Ovary (tissue), 9 donors: ENCODE measurements around the gene CTNNBIP1. TPM values are rescaled to one million over a fixed set of nuclear protein-coding genes. Genes with fewer than 3 reads are reported as not detected.

Experiments used
- DNase-seq, 5 donors: peaks; one replicate each; pipeline ENCODE4 v3.0.0-alpha.2; 2019 to 2020
- H3K27ac ChIP-seq, 2 donors: fragments of 200-600 bp; one replicate each; pipeline versions ENCODE4 v1.5.1 to v1.8.0; 2019 to 2022
- H3K27me3 ChIP-seq: fragments of 200-600 bp; one replicate; pipeline ENCODE4 v1.8.0; 2022
- H3K36me3 ChIP-seq: fragments of 200-600 bp; sonication (generic); one replicate; pipeline ENCODE4 v1.5.1; 2019
- H3K4me1 ChIP-seq: one replicate; pipeline ENCODE4 v1.8.1; 2013; ENCODE audit warnings: mild to moderate bottlenecking, moderate library complexity; ENCODE audit not compliant: insufficient read depth
- H3K4me3 ChIP-seq: fragments of 200-600 bp; sonication (generic); one replicate; pipeline ENCODE4 v1.5.1; 2017
- H3K9me3 ChIP-seq, 2 donors: fragments of 200-600 bp in 1 of 2; sonication (generic) in 1 of 2; one replicate each; pipeline versions ENCODE4 v1.5.1 to v1.8.1; 2013 to 2019; ENCODE audit warnings: mild to moderate bottlenecking in 1 of 2, moderate library complexity in 1 of 2
- CTCF ChIP-seq, 3 donors: fragments of 450-650 bp in 2 of 3; fragments of 200-600 bp in 1 of 3; IDR thresholded peaks; one replicate each; pipeline versions ENCODE4 v1.5.1 to v1.8.0; 2016 to 2022; ENCODE audit warnings: antibody characterized with exemption in 3 of 3, mild to moderate bottlenecking in 1 of 3
- EP300 ChIP-seq: sonication (generic); formaldehyde crosslinking; IDR thresholded peaks from one replicate; pipeline ENCODE4 v1.6.1; 2017; ENCODE audit warnings: antibody characterized with exemption
- POLR2A ChIP-seq: fragments of 450-650 bp; IDR thresholded peaks from one replicate; pipeline ENCODE4 v1.6.1; 2017; ENCODE audit warnings: antibody characterized with exemption, mild to moderate bottlenecking, moderate library complexity
- WGBS, 3 donors: extraction: QIAGEN DNeasy Blood & Tissue Kit in 1 of 3; methylation state at CpG; one replicate each; pipeline versions ENCODE4 v1.1.5 to v1.1.7; 2013 to 2017; 5-methylcytosine and 5-hydroxymethylcytosine counted together
- intact Hi-C, 4 donors: fragments of 100-400 bp; cut with DNase I; formaldehyde crosslinking; loops; one replicate each; pipeline versions ENCODE4 v1.11.0 to v1.15.1; 2022 to 2023
- polyA plus RNA-seq, 2 donors: library from polyadenylated mRNA; stranded (reverse); fragments of 200-250 nt in 1 of 2; fragments of 350-450 nt in 1 of 2; fragmentation: Illumina TruSeq in 1 of 2; extraction: RNeasy Lipid Tissue Mini Kit (QIAGEN cat#74804) in 1 of 2; gene quantifications; one replicate each; pipeline ENCODE4 v1.2.3, GENCODE V29; 2013 to 2014
- total RNA-seq, 7 donors: library from RNA; depleted of rRNA in 2 of 7; stranded (reverse); fragments of >200 nt in 2 of 7; fragmentation: NEBNext Ultra II Directional in 3 of 7; extraction: Animal tissue kit (Norgen Biotek cat#: 25700) in 3 of 7; gene quantifications; one replicate each; pipeline versions ENCODE4 v1.1.0 to v1.2.4, GENCODE V29; 2016 to 2023
- donor health status: DM: no; HTN: no; CAD: no; lungs with moderate emphysema.
- donor health status: DM: no; HTN: no; CAD: no.
- donor health status: Bipolar disorder and iron deficiency.
- donor health status: DM: yes; HTN: yes; CAD: no.
- donor health status: DM: no; HTN: no; CAD: no.
- donor health status: DM: yes; HTN: yes; CAD: no.

The CTNNBIP1 gene
- total and polyA plus RNA-seq, 9 donors, result 10.4 to 28.5 (median 20.7) TPM

- intact Hi-C loops, result loop anchor here in 3 of 4 donors (5.0 to 10.0 kb wide), 3 partner anchors 68 to 550 kb away; partner anchors contain the start of genes LZIC (in 1 of the 3) and NMNAT1 (in 1 of the 3)
- no peaks in the 10 kb centered on the region for H3K9me3 ChIP-seq
- 61 to 78% (median 71%) methylated on average over 3 of the region's 3 CpGs for WGBS, 3 donors
- DNase-seq, result no peak
- TF ChIP-seq CTCF (IDR thresholded peaks at IDR 0.05) (no peak), EP300 (no peak), POLR2A (no peak)
- H3K27me3 ChIP-seq, result no peaks in the 10 kb centered on the region
- no peaks in the 10 kb centered on the region for H3K36me3 ChIP-seq
- no peak overlapping the region for H3K4me3 ChIP-seq
- H3K27ac ChIP-seq, result no peak overlapping the region
- H3K4me1 ChIP-seq, result peaks cover 3% of the 10 kb centered on the region
Measured at GRCh38 chr1:9874412-9874811, 35.7 kb downstream of the CTNNBIP1 start.

- no peaks in the 10 kb centered on the region for H3K36me3 ChIP-seq
- TF ChIP-seq CTCF (IDR thresholded peaks at IDR 0.05), result no peak
- no peak for TF ChIP-seq EP300
- TF ChIP-seq POLR2A, result no peak
- 94 to 95% (median 94%) methylated on average over 5 of the region's 5 CpGs for WGBS, 3 donors
- H3K27me3 ChIP-seq, result no peaks in the 10 kb centered on the region
- H3K4me3 ChIP-seq, result no peak overlapping the region
- intact Hi-C loops, result loop anchor here in 3 of 4 donors (5.0 to 10.0 kb wide), 3 partner anchors 68 to 551 kb away; partner anchors contain the start of genes LZIC (in 1 of the 3) and NMNAT1 (in 1 of the 3)
- H3K9me3 ChIP-seq, result no peaks in the 10 kb centered on the region
- H3K4me1 ChIP-seq, result peaks cover 3% of the 10 kb centered on the region
- H3K27ac ChIP-seq, result no peak overlapping the region
- DNase-seq, result no peak
Measured at GRCh38 chr1:9873992-9874391, 36.1 kb downstream of the CTNNBIP1 start.

- intact Hi-C loops, result loop anchor here in 3 of 4 donors (5.0 to 10.0 kb wide), 3 partner anchors 69 to 551 kb away; partner anchors contain the start of genes LZIC (in 1 of the 3) and NMNAT1 (in 1 of the 3)
- WGBS, 3 donors, result 90 to 93% (median 92%) methylated on average over 5 of the region's 5 CpGs
Measured at GRCh38 chr1:9873385-9873784, 36.7 kb downstream of the CTNNBIP1 start.

GRCh38 chr1:9872430-9873165 lies 37.5 kb downstream of the CTNNBIP1 start:
- no peak overlapping the region for H3K4me3 ChIP-seq
- no peaks in the 10 kb centered on the region for H3K9me3 ChIP-seq
- peaks cover 3% of the 10 kb centered on the region for H3K4me1 ChIP-seq
- H3K36me3 ChIP-seq, result no peaks in the 10 kb centered on the region
- TF ChIP-seq EP300 (no peak), POLR2A (no peak), CTCF (IDR thresholded peaks at IDR 0.05) (no peak)
- no peak for DNase-seq
- intact Hi-C loops, result loop anchor here in 3 of 4 donors (5.0 to 10.0 kb wide), 3 partner anchors 70 to 552 kb away; partner anchors contain the start of genes LZIC (in 1 of the 3) and NMNAT1 (in 1 of the 3)
- H3K27ac ChIP-seq, result no peak overlapping the region
- WGBS, 3 donors, result 84 to 85% (median 85%) methylated on average over 9 to 11 of the region's 11 CpGs
- no peaks in the 10 kb centered on the region for H3K27me3 ChIP-seq

More at GRCh38 chr1:9873385-9873784, 36.7 kb downstream of the CTNNBIP1 start:
- no peak overlapping the region for H3K4me3 ChIP-seq
- H3K27me3 ChIP-seq, result no peaks in the 10 kb centered on the region
- H3K9me3 ChIP-seq, result no peaks in the 10 kb centered on the region
- H3K4me1 ChIP-seq, result peaks cover 3% of the 10 kb centered on the region
- H3K36me3 ChIP-seq, result no peaks in the 10 kb centered on the region
- no peak for DNase-seq
- no peak overlapping the region for H3K27ac ChIP-seq
- TF ChIP-seq CTCF (IDR thresholded peaks at IDR 0.05), result no peak
- no peak for TF ChIP-seq EP300
